Neural cell (in vitro differentiated cells): Measurements from ENCODE around the gene UBE2H. TPM values are rescaled to one million over a fixed set of nuclear protein-coding genes. Genes with fewer than 3 reads are reported as not detected.

ENCODE experiments used
- H2AFZ ChIP-seq: fragments of 200-600, 300-800 bp; sonication (generic), shearing (Covaris generic); 2 replicates; pipeline ENCODE4 v1.6.0; 2014; ENCODE audit warnings: low read depth, mild to moderate bottlenecking, antibody characterized with exemption, low read length, moderate library complexity
- H3F3A ChIP-seq: fragments of 200-600 bp; shearing (Covaris generic); 2 replicates; pipeline ENCODE4 v1.6.1; 2016; ENCODE audit warnings: mild to moderate bottlenecking, moderate library complexity, mixed read lengths, antibody characterized with exemption, low read length; ENCODE audit not compliant: insufficient read depth, poor library complexity, severe bottlenecking
- H3K27ac ChIP-seq: fragments of 200-600, 300-800 bp; sonication (generic), shearing (Covaris generic); 2 replicates; pipeline ENCODE4 v1.5.1; 2014; ENCODE audit warnings: mild to moderate bottlenecking, low read length, moderate library complexity
- H3K27me3 ChIP-seq: fragments of 300-800, 200-600 bp; sonication (generic), shearing (Covaris generic); 2 replicates; pipeline ENCODE4 v1.6.0; 2014; ENCODE audit warnings: mild to moderate bottlenecking, low read depth, low read length, moderate library complexity; ENCODE audit not compliant: insufficient read depth
- H3K36me3 ChIP-seq: fragments of 300-800, 200-600 bp; sonication (generic), shearing (Covaris generic); 2 replicates; pipeline ENCODE4 v1.5.1; 2014; ENCODE audit warnings: mild to moderate bottlenecking, antibody characterized with exemption, low read length, moderate library complexity; ENCODE audit not compliant: insufficient read depth
- H3K4me2 ChIP-seq: fragments of 300-800, 200-600 bp; sonication (generic), shearing (Covaris generic); 2 replicates; pipeline ENCODE4 v1.6.0; 2014; ENCODE audit warnings: mild to moderate bottlenecking, low read length
- H3K4me3 ChIP-seq: fragments of 300-800, 200-600 bp; sonication (generic), shearing (Covaris generic); 2 replicates; pipeline ENCODE4 v1.5.1; 2014; ENCODE audit warnings: mild to moderate bottlenecking, low read length, moderate library complexity
- H3K79me2 ChIP-seq: fragments of 200-600 bp; shearing (Covaris generic); replicated peaks from 2 replicates; pipeline ENCODE4 v1.6.0; 2014; ENCODE audit warnings: mild to moderate bottlenecking, low read length, moderate library complexity; ENCODE audit not compliant: insufficient read depth
- H3K9ac ChIP-seq: fragments of 300-800, 200-600 bp; sonication (generic), shearing (Covaris generic); 2 replicates; pipeline ENCODE4 v1.6.1; 2016; ENCODE audit warnings: mild to moderate bottlenecking, low read length, mixed read lengths
- H3K9me2 ChIP-seq: fragments of 200-600 bp; shearing (Covaris generic); 2 replicates; pipeline ENCODE4 v1.6.1; 2016; ENCODE audit warnings: mild to moderate bottlenecking, low read length, mixed read lengths; ENCODE audit not compliant: insufficient read depth
- H3K9me3 ChIP-seq: fragments of 200-600, 300-800 bp; sonication (generic), shearing (Covaris generic); 2 replicates; pipeline ENCODE4 v1.6.1; 2016; ENCODE audit warnings: mild to moderate bottlenecking, mixed run types, low read length, moderate library complexity, mixed read lengths
- H4K20me1 ChIP-seq: fragments of 200-600 bp; shearing (Covaris generic); 2 replicates; pipeline ENCODE4 v1.6.1; 2016; ENCODE audit warnings: mild to moderate bottlenecking, mixed run types; ENCODE audit not compliant: insufficient read depth
- CTCF ChIP-seq: fragments of 450-650 bp; IDR thresholded peaks from 2 replicates; pipeline ENCODE4 v1.5.1; 2014; ENCODE audit warnings: antibody characterized with exemption, mild to moderate bottlenecking, moderate library complexity; ENCODE audit not compliant: poor library complexity, severe bottlenecking
- EP300 ChIP-seq: fragments of 450-650 bp; conservative IDR thresholded peaks from 2 replicates; pipeline ENCODE4 v1.6.1; 2014; ENCODE audit warnings: antibody characterized with exemption, mild to moderate bottlenecking, moderate library complexity; ENCODE audit not compliant: poor library complexity, severe bottlenecking
- EZH2 ChIP-seq: fragments of 200-600, 300-800 bp; shearing (Covaris generic), sonication (generic); IDR thresholded peaks from 2 replicates; pipeline ENCODE4 v1.6.1; 2014; ENCODE audit warnings: antibody characterized with exemption, low read length, borderline replicate concordance, mild to moderate bottlenecking; ENCODE audit not compliant: insufficient read depth, poor library complexity, severe bottlenecking
- MXI1 ChIP-seq: fragments of 450-650 bp; conservative IDR thresholded peaks from 2 replicates; pipeline ENCODE4 v1.6.1; 2014; ENCODE audit warnings: antibody characterized with exemption, mild to moderate bottlenecking; ENCODE audit not compliant: poor library complexity, severe bottlenecking
- POLR2AphosphoS5 ChIP-seq: IDR thresholded peaks from 2 replicates; pipeline ENCODE4 v1.6.1; 2012
- RAD21 ChIP-seq: fragments of 450-650 bp; conservative IDR thresholded peaks from 2 replicates; pipeline ENCODE4 v1.6.1; 2014; ENCODE audit warnings: antibody characterized with exemption, mild to moderate bottlenecking, moderate library complexity
- REST ChIP-seq: IDR thresholded peaks from 2 replicates; pipeline ENCODE4 v1.6.1; 2012; ENCODE audit warnings: borderline replicate concordance
- SMC3 ChIP-seq: fragments of 450-650 bp; conservative IDR thresholded peaks from 2 replicates; pipeline ENCODE4 v1.6.1; 2014; ENCODE audit warnings: antibody characterized with exemption, mild to moderate bottlenecking, moderate library complexity; ENCODE audit not compliant: poor library complexity
- TAF1 ChIP-seq: IDR thresholded peaks from 2 replicates; pipeline ENCODE4 v1.6.1; 2012; ENCODE audit warnings: low read depth
- polyA plus RNA-seq: library from polyadenylated mRNA; depleted of rRNA; stranded (reverse); fragments of >200 nt; gene quantifications from 2 replicates; pipeline ENCODE4 v1.2.3, GENCODE V29; 2014

Gene UBE2H
- polyA plus RNA-seq, 1 donor from 2014 or later: 96.1 TPM

GRCh38 chr7:129807863-129808262 lies 144.9 kb downstream of the UBE2H start:
- no peaks in the 10 kb centered on the region for H3K9me2 ChIP-seq
- H3K79me2 ChIP-seq: no peaks in the 10 kb centered on the region
- H3K4me2 ChIP-seq: no peak overlapping the region
- H3F3A ChIP-seq: no peaks in the 10 kb centered on the region
- no peak overlapping the region for H3K27ac ChIP-seq
- no peak overlapping the region for H3K4me3 ChIP-seq
- no peaks in the 10 kb centered on the region for H4K20me1 ChIP-seq
- H3K9ac ChIP-seq: no peak overlapping the region
- no peaks in the 10 kb centered on the region for H3K9me3 ChIP-seq
- no peaks in the 10 kb centered on the region for H3K27me3 ChIP-seq
- no peak for TF ChIP-seq SMC3
- no peak for TF ChIP-seq CTCF
- no peak for TF ChIP-seq EZH2
- TF ChIP-seq EP300: no peak
- TF ChIP-seq REST: no peak
- TF ChIP-seq POLR2AphosphoS5: no peak
- no peak for TF ChIP-seq TAF1
- no peak for TF ChIP-seq MXI1
- TF ChIP-seq RAD21: no peak
- no peaks in the 10 kb centered on the region for H3K36me3 ChIP-seq
- H2AFZ ChIP-seq: no peak overlapping the region

GRCh38 chr7:129804890-129805719 lies 147.7 kb downstream of the UBE2H start:
- Histone ChIP-seq H3K9me3 (no peaks in the 10 kb centered on the region), H3F3A (no peaks in the 10 kb centered on the region), H3K27ac (no peak overlapping the region), H3K9me2 (no peaks in the 10 kb centered on the region), H3K9ac (no peak overlapping the region), H3K27me3 (no peaks in the 10 kb centered on the region), H3K4me2 (no peak overlapping the region), H3K36me3 (no peaks in the 10 kb centered on the region), H3K4me3 (no peak overlapping the region), H2AFZ (no peak overlapping the region), H3K79me2 (no peaks in the 10 kb centered on the region), H4K20me1 (no peaks in the 10 kb centered on the region)
- no peak for TF ChIP-seq SMC3
- no peak for TF ChIP-seq MXI1
- TF ChIP-seq EZH2: no peak
- no peak for TF ChIP-seq POLR2AphosphoS5
- no peak for TF ChIP-seq TAF1
